KMS-11 (cell line): ENCODE results near the gene CCDC121.
"Not testable (repeated sequence)": the region's sequence is repeated elsewhere in the genome, so short reads cannot be mapped to it uniquely, and the experiment has no call there.

Experiments
- H2AFZ ChIP-seq: fragments of 200-600 bp; sonication (generic); 2 replicates; pipeline ENCODE4 v1.6.1; 2016; ENCODE audit warnings: antibody characterized with exemption, mixed run types, low read depth
- H3K27ac ChIP-seq: fragments of 200-600 bp; sonication (generic); 2 replicates; pipeline ENCODE4 v1.6.1; 2016; ENCODE audit warnings: mild to moderate bottlenecking, mixed run types
- H3K27me3 ChIP-seq: fragments of 200-600 bp; sonication (generic); 2 replicates; pipeline ENCODE4 v1.6.1; 2017; ENCODE audit warnings: mild to moderate bottlenecking, low read depth, mixed run types, moderate library complexity; ENCODE audit not compliant: insufficient read depth
- H3K36me3 ChIP-seq: fragments of 200-600 bp; sonication (generic); 2 replicates; pipeline ENCODE4 v1.6.1; 2017; ENCODE audit warnings: mild to moderate bottlenecking, mixed run types; ENCODE audit not compliant: insufficient read depth
- H3K4me1 ChIP-seq: fragments of 200-600 bp; sonication (generic); 2 replicates; pipeline ENCODE4 v1.6.1; 2016; ENCODE audit warnings: mild to moderate bottlenecking, low read depth, mixed run types; ENCODE audit not compliant: poor library complexity, severe bottlenecking
- H3K4me2 ChIP-seq: fragments of 200-600 bp; sonication (generic); 2 replicates; pipeline ENCODE4 v1.7.0; 2016; ENCODE audit warnings: mild to moderate bottlenecking, mixed run types
- H3K4me3 ChIP-seq: fragments of 200-600 bp; sonication (generic); IDR thresholded peaks from 2 replicates; pipeline ENCODE4 v1.6.1; 2017; ENCODE audit warnings: low read depth, low read length, mixed read lengths; ENCODE audit not compliant: insufficient read depth
- H3K79me2 ChIP-seq: fragments of 200-600 bp; sonication (generic); 2 replicates; pipeline ENCODE4 v1.6.1; 2016; ENCODE audit warnings: low read depth, mixed run types; ENCODE audit not compliant: insufficient read depth
- H3K9ac ChIP-seq: fragments of 200-600 bp; sonication (generic); 2 replicates; pipeline ENCODE4 v1.6.1; 2016; ENCODE audit warnings: mild to moderate bottlenecking, mixed run types
- H4K20me1 ChIP-seq: fragments of 200-600 bp; sonication (generic); 2 replicates; pipeline ENCODE4 v1.6.1; 2016; ENCODE audit warnings: mild to moderate bottlenecking, mixed run types; ENCODE audit not compliant: insufficient read depth
- CTCF ChIP-seq: fragments of 200-600 bp; sonication (generic); conservative IDR thresholded peaks from 2 replicates; pipeline ENCODE4 v1.6.1; 2017; ENCODE audit warnings: low read depth, mild to moderate bottlenecking, antibody characterized with exemption, low read length, moderate library complexity, mixed read lengths

Gene CCDC121

GRCh38 chr2:27606611-27607010 is 22.2 kb downstream of the CCDC121 start:
- Histone ChIP-seq H3K36me3 (0 out of 2 replicates have a peak, but pooled peaks cover 7% of the 10 kb centered on the region), H3K9ac (no peak overlapping the region), H3K4me1 (no peaks in the 10 kb centered on the region), H2AFZ (no peak overlapping the region), H3K4me3 (no peak overlapping the region), H3K4me2 (no peak overlapping the region), H3K79me2 (no peaks in the 10 kb centered on the region; the same call in 1 of the 2 replicates), H3K27ac (no peak overlapping the region), H3K27me3 (no peaks in the 10 kb centered on the region), H4K20me1 (no peaks in the 10 kb centered on the region)
- no peak for TF ChIP-seq CTCF

- H3K4me2 ChIP-seq: no peak overlapping the region
- H3K36me3 ChIP-seq: no peaks in the 10 kb centered on the region; the same call in 1 of the 2 replicates
- H3K4me1 ChIP-seq: peaks cover 1% of the 10 kb centered on the region
- TF ChIP-seq CTCF: no peak
- no peak overlapping the region for H2AFZ ChIP-seq
- H3K79me2 ChIP-seq: peaks cover 44% of the 10 kb centered on the region; the same call in 1 of the 2 replicates
- no peak overlapping the region for H3K27ac ChIP-seq
- H3K4me3 ChIP-seq: no peak overlapping the region
- no peaks in the 10 kb centered on the region for H3K27me3 ChIP-seq
- no peaks in the 10 kb centered on the region for H4K20me1 ChIP-seq
- no peak overlapping the region for H3K9ac ChIP-seq
Observed at GRCh38 chr2:27596627-27597026, 32.2 kb downstream of the CCDC121 start.

GRCh38 chr2:27595412-27595811 is 33.4 kb downstream of the CCDC121 start:
- H3K36me3 ChIP-seq, H3K27me3 ChIP-seq, H3K4me1 ChIP-seq, H3K4me2 ChIP-seq, H2AFZ ChIP-seq, H3K9ac ChIP-seq, H3K27ac ChIP-seq, H3K4me3 ChIP-seq, H4K20me1 ChIP-seq: not testable (repeated sequence)
- H3K79me2 ChIP-seq: peaks cover 55% of the 10 kb centered on the region; the same call in 1 of the 2 replicates

GRCh38 chr2:27594020-27594703 is 34.6 kb downstream of the CCDC121 start:
- not testable (repeated sequence) for H3K27ac ChIP-seq, H3K4me2 ChIP-seq, H3K4me1 ChIP-seq, H2AFZ ChIP-seq, H3K4me3 ChIP-seq, H3K36me3 ChIP-seq, H3K9ac ChIP-seq, H4K20me1 ChIP-seq, H3K27me3 ChIP-seq
- H3K79me2 ChIP-seq: peaks cover 67% of the 10 kb centered on the region; the same call in 1 of the 2 replicates

- Histone ChIP-seq H2AFZ (no peak overlapping the region), H3K79me2 (peaks cover 76% of the 10 kb centered on the region; the same call in 1 of the 2 replicates), H3K4me2 (no peak overlapping the region), H3K4me1 (peaks cover 3% of the 10 kb centered on the region), H3K27ac (no peak overlapping the region), H3K36me3 (no peaks in the 10 kb centered on the region), H4K20me1 (no peaks in the 10 kb centered on the region), H3K27me3 (no peaks in the 10 kb centered on the region), H3K4me3 (no peak overlapping the region), H3K9ac (no peak overlapping the region)
- TF ChIP-seq CTCF: no peak
Observed at GRCh38 chr2:27593240-27593639, 35.6 kb downstream of the CCDC121 start.
